Astrocyte (in vitro differentiated cells and primary cell): ENCODE measurements around the gene CILP2. TPM values are rescaled to one million over a fixed set of nuclear protein-coding genes. Genes with fewer than 3 reads are reported as not detected.

ENCODE experiments used
- DNase-seq: peaks from one replicate; pipeline ENCODE4 v3.0.0-alpha.2; 2010; ENCODE audit warnings: low read depth
- FAIRE-seq: peaks from 2 replicates; lab custom pipeline; 2011; peaks lifted over from hg19 to GRCh38; lab: Jason Lieb, UNC
- H2AFZ ChIP-seq: 2 replicates; pipeline ENCODE4 v1.6.0; 2012; ENCODE audit warnings: low read depth, low read length, inconsistent platforms
- H3K27ac ChIP-seq: 2 replicates; pipeline ENCODE4 v1.5.1; 2011; ENCODE audit warnings: low read depth, low read length, inconsistent platforms
- H3K27me3 ChIP-seq: 2 replicates; pipeline ENCODE4 v1.6.0; 2011; ENCODE audit warnings: low read length, inconsistent platforms; ENCODE audit not compliant: insufficient read depth
- H3K36me3 ChIP-seq: 2 replicates; pipeline ENCODE4 v1.5.1; 2011; ENCODE audit warnings: low read length, inconsistent platforms; ENCODE audit not compliant: insufficient read depth
- H3K4me1 ChIP-seq: 2 replicates; pipeline ENCODE4 v1.5.1; 2011; ENCODE audit warnings: low read length, inconsistent platforms; ENCODE audit not compliant: insufficient read depth
- H3K4me2 ChIP-seq: 2 replicates; pipeline ENCODE4 v1.6.0; 2012; ENCODE audit warnings: low read length, inconsistent platforms
- H3K4me3 ChIP-seq: 2 replicates; pipeline ENCODE4 v1.5.1; 2011; ENCODE audit warnings: low read depth, mild to moderate bottlenecking, low read length, inconsistent platforms; ENCODE audit not compliant: insufficient read depth
- H3K79me2 ChIP-seq: 2 replicates; pipeline ENCODE4 v1.6.0; 2012; ENCODE audit warnings: mild to moderate bottlenecking, low read length, inconsistent platforms; ENCODE audit not compliant: insufficient read depth
- H3K9ac ChIP-seq: 2 replicates; pipeline ENCODE4 v1.6.0; 2012; ENCODE audit warnings: mild to moderate bottlenecking, low read length, inconsistent platforms
- H3K9me3 ChIP-seq: 2 replicates; pipeline ENCODE4 v1.5.1; 2012; ENCODE audit warnings: low read depth, mild to moderate bottlenecking, low read length, inconsistent platforms; ENCODE audit not compliant: insufficient read depth
- H4K20me1 ChIP-seq: 2 replicates; pipeline ENCODE4 v1.6.0; 2012; ENCODE audit warnings: low read length, inconsistent platforms; ENCODE audit not compliant: insufficient read depth
- H3K27ac Mint-ChIP-seq: one replicate; pipeline ENCODE4 v1.8.0; 2021; ENCODE audit warnings: mild to moderate bottlenecking, mixed read lengths; ENCODE audit not compliant: unreplicated experiment
- H3K27me3 Mint-ChIP-seq: one replicate; pipeline ENCODE4 v1.8.0; 2021; ENCODE audit warnings: low read depth, mixed read lengths; ENCODE audit not compliant: unreplicated experiment
- H3K36me3 Mint-ChIP-seq: one replicate; pipeline ENCODE4 v1.8.0; 2021; ENCODE audit warnings: low read depth, mixed read lengths; ENCODE audit not compliant: unreplicated experiment
- H3K4me1 Mint-ChIP-seq: one replicate; pipeline ENCODE4 v1.8.0; 2021; ENCODE audit warnings: low read depth, mixed read lengths; ENCODE audit not compliant: unreplicated experiment
- H3K4me3 Mint-ChIP-seq: one replicate; pipeline ENCODE4 v1.8.0; 2021; ENCODE audit warnings: mild to moderate bottlenecking, moderate library complexity, mixed read lengths; ENCODE audit not compliant: unreplicated experiment
- H3K9me3 Mint-ChIP-seq: one replicate; pipeline ENCODE4 v1.8.0; 2021; ENCODE audit warnings: mild to moderate bottlenecking, mixed read lengths; ENCODE audit not compliant: unreplicated experiment
- EZH2 ChIP-seq: IDR thresholded peaks from 2 replicates; pipeline ENCODE4 v1.6.1; 2012; ENCODE audit warnings: mild to moderate bottlenecking, low read length, inconsistent platforms; ENCODE audit not compliant: insufficient read depth
- total RNA-seq: library from RNA; stranded (reverse); gene quantifications from 2 replicates; pipeline ENCODE4 v1.2.1, GENCODE V29; 2021
- TF ChIP-seq, protein P1 (sequence below): IDR thresholded peaks from 2 replicates; pipeline ENCODE4 v1.5.1; 2011; ENCODE audit warnings: low read depth, mild to moderate bottlenecking, inconsistent platforms, low read length, moderate library complexity; ENCODE audit not compliant: insufficient read depth

Gene CILP2
- total RNA-seq, 1 donor from 2014 or later: 3.9 TPM

DNA sequence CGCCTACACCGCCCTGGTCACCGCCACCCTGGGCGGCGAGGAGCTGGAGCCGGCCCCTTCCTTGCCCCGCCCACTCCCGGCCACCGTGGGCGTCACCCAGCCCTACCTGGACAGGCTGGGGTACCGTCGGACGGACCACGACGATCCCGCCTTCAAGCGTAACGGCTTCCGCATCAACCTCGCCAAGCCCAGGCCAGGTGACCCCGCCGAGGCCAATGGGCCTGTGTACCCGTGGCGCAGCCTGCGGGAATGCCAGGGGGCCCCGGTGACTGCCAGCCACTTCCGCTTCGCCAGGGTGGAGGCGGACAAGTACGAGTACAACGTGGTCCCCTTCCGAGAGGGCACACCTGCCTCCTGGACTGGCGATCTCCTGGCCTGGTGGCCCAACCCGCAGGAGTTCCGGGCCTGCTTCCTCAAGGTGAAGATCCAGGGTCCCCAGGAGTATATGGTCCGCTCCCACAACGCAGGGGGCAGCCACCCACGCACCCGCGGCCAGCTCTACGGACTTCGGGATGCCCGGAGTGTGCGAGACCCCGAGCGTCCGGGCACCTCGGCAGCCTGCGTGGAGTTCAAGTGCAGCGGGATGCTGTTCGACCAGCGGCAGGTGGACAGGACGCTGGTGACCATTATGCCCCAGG is 7.0 kb downstream of the CILP2 start:
- Histone ChIP-seq H3K79me2 (no peaks in the 10 kb centered on the region), H3K4me2 (no peak overlapping the region), H3K36me3 (no peaks in the 10 kb centered on the region), H3K9me3 (no peaks in the 10 kb centered on the region), H3K9ac (no peak overlapping the region), H3K4me3 (no peak overlapping the region), H3K27me3 (peaks cover 12% of the 10 kb centered on the region), H3K4me1 (peaks cover 10% of the 10 kb centered on the region), H4K20me1 (no peaks in the 10 kb centered on the region), H2AFZ (no peak overlapping the region), H3K27ac (no peak overlapping the region)
- Mint-ChIP-seq H3K27me3 (peaks cover 15% of the 10 kb centered on the region), H3K4me3 (no peak overlapping the region), H3K9me3 (no peaks in the 10 kb centered on the region), H3K4me1 (peaks cover 8% of the 10 kb centered on the region), H3K27ac (no peak overlapping the region), H3K36me3 (peaks cover 10% of the 10 kb centered on the region)
- TF ChIP-seq, protein P1, sequence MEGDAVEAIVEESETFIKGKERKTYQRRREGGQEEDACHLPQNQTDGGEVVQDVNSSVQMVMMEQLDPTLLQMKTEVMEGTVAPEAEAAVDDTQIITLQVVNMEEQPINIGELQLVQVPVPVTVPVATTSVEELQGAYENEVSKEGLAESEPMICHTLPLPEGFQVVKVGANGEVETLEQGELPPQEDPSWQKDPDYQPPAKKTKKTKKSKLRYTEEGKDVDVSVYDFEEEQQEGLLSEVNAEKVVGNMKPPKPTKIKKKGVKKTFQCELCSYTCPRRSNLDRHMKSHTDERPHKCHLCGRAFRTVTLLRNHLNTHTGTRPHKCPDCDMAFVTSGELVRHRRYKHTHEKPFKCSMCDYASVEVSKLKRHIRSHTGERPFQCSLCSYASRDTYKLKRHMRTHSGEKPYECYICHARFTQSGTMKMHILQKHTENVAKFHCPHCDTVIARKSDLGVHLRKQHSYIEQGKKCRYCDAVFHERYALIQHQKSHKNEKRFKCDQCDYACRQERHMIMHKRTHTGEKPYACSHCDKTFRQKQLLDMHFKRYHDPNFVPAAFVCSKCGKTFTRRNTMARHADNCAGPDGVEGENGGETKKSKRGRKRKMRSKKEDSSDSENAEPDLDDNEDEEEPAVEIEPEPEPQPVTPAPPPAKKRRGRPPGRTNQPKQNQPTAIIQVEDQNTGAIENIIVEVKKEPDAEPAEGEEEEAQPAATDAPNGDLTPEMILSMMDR: no peak
- no peak for TF ChIP-seq EZH2
- DNase-seq (no peak), FAIRE-seq (no peak)

DNA sequence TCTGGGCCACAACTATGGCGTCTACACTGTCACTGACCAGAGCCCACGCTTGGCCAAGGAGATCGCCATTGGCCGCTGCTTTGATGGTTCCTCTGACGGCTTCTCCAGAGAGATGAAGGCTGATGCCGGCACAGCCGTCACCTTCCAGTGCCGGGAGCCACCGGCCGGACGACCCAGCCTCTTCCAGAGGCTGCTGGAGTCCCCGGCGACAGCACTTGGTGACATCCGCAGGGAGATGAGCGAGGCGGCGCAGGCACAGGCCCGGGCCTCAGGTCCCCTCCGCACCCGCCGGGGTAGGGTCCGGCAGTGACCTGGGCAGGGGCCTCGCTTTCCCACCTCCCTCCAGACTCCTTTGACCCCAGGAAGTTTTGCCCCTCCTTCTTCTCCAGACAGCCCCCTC is 7.6 kb downstream of the CILP2 start:
- Mint-ChIP-seq H3K9me3 (no peaks in the 10 kb centered on the region), H3K36me3 (peaks cover 10% of the 10 kb centered on the region), H3K27ac (no peak overlapping the region), H3K4me1 (peaks cover 8% of the 10 kb centered on the region), H3K4me3 (no peak overlapping the region), H3K27me3 (peaks cover 15% of the 10 kb centered on the region)
- H4K20me1 ChIP-seq: no peaks in the 10 kb centered on the region
- peaks cover 8% of the 10 kb centered on the region for H3K4me1 ChIP-seq
- no peak overlapping the region for H3K4me2 ChIP-seq
- no peak overlapping the region for H3K4me3 ChIP-seq
- H3K36me3 ChIP-seq: no peaks in the 10 kb centered on the region
- TF ChIP-seq EZH2: no peak
- TF ChIP-seq, protein P1: no peak
- no peak overlapping the region for H3K9ac ChIP-seq
- no peak for FAIRE-seq
- H2AFZ ChIP-seq: no peak overlapping the region
- DNase-seq: no peak
- H3K27me3 ChIP-seq: peaks cover 10% of the 10 kb centered on the region
- H3K79me2 ChIP-seq: no peaks in the 10 kb centered on the region
- no peak overlapping the region for H3K27ac ChIP-seq
- H3K9me3 ChIP-seq: no peaks in the 10 kb centered on the region

DNA sequence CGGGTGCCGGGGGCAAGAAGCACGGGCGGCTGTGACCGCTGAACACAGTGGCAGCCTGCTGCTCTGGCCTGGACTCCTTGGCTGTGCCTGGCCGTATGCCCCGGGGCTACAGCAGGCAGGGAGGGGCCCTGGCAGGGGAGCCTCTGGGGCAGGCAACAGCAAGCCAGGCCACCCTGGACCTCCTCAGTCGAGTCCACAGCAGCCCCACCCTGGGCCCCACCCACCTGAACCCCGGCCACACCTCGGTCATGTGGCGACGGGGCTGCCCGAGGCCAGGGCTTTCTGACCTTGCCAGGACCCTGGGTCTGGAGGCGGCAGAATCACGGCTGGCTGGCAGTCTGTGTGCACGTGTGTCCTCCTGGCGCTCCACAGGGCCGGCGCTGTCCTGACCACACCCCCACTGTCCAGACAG is 8.7 kb downstream of the CILP2 start:
- Histone ChIP-seq H3K79me2 (no peaks in the 10 kb centered on the region), H3K4me3 (no peak overlapping the region), H3K4me2 (no peak overlapping the region), H3K27ac (no peak overlapping the region), H3K9ac (no peak overlapping the region), H2AFZ (no peak overlapping the region), H3K4me1 (peaks cover 7% of the 10 kb centered on the region), H3K36me3 (no peaks in the 10 kb centered on the region), H3K27me3 (peaks cover 8% of the 10 kb centered on the region), H3K9me3 (no peaks in the 10 kb centered on the region), H4K20me1 (no peaks in the 10 kb centered on the region)
- TF ChIP-seq, protein P1: no peak
- no peak for TF ChIP-seq EZH2
- Mint-ChIP-seq H3K36me3 (peaks cover 10% of the 10 kb centered on the region), H3K27me3 (peaks cover 15% of the 10 kb centered on the region), H3K27ac (no peak overlapping the region), H3K9me3 (no peaks in the 10 kb centered on the region), H3K4me3 (no peak overlapping the region), H3K4me1 (peaks cover 14% of the 10 kb centered on the region)
- DNase-seq: no peak
- FAIRE-seq: no peak
